DMS 273 (cell line): Measurements from ENCODE around the gene SCMH1.
A peak's percentile ranks its signal among the peaks of the same experiment; 100 is the strongest.
"Not testable (repeated sequence)": the region's sequence is repeated elsewhere in the genome, so short reads cannot be mapped to it uniquely, and the experiment has no call there.

Experiments used
- DNase-seq: peaks from one replicate; lab custom pipeline; 2025; ENCODE audit not compliant: unreplicated experiment; lab: John Stamatoyannopoulos, UW

SCMH1 gene

GRCh38 chr1:41215623-41216022 lies 26.5 kb downstream of the SCMH1 start:
- DNase-seq = no peak

GRCh38 chr1:41213341-41213740 lies 28.8 kb downstream of the SCMH1 start:
- no peak for DNase-seq

GRCh38 chr1:41211608-41212007 lies 30.5 kb downstream of the SCMH1 start:
- DNase-seq = not testable (repeated sequence)

- DNase-seq = not testable (repeated sequence)
Measured at GRCh38 chr1:41207053-41207452, 35.1 kb downstream of the SCMH1 start.

- no peak for DNase-seq
Measured at GRCh38 chr1:41200728-41201127, 41.4 kb downstream of the SCMH1 start.

- no peak for DNase-seq
Measured at GRCh38 chr1:41199375-41199774, 42.7 kb downstream of the SCMH1 start.

GRCh38 chr1:41192456-41193178 lies 49.5 kb downstream of the SCMH1 start:
- DNase-seq = peak; percentile 100

- no peak for DNase-seq
Measured at GRCh38 chr1:41184446-41184845, 57.7 kb downstream of the SCMH1 start.

GRCh38 chr1:41178230-41178629 lies 63.9 kb downstream of the SCMH1 start:
- not testable (repeated sequence) for DNase-seq

- peak; percentile 97 for DNase-seq
Measured at GRCh38 chr1:41175546-41175945, 66.6 kb downstream of the SCMH1 start.

GRCh38 chr1:41174170-41174569 lies 67.9 kb downstream of the SCMH1 start:
- no peak for DNase-seq

GRCh38 chr1:41173651-41174050 lies 68.5 kb downstream of the SCMH1 start:
- no peak for DNase-seq

GRCh38 chr1:41171266-41171874 lies 70.7 kb downstream of the SCMH1 start:
- DNase-seq = no peak

GRCh38 chr1:41169799-41170180 lies 72.3 kb downstream of the SCMH1 start:
- no peak for DNase-seq

- no peak for DNase-seq
Measured at GRCh38 chr1:41169066-41169798, 72.9 kb downstream of the SCMH1 start.

GRCh38 chr1:41167667-41168066 lies 74.4 kb downstream of the SCMH1 start:
- no peak for DNase-seq

- no peak for DNase-seq
Measured at GRCh38 chr1:41164727-41165126, 77.4 kb downstream of the SCMH1 start.

GRCh38 chr1:41162441-41162840 lies 79.7 kb downstream of the SCMH1 start:
- peak; percentile 94 for DNase-seq

GRCh38 chr1:41161846-41162245 lies 80.3 kb downstream of the SCMH1 start:
- DNase-seq = peak; percentile 100

GRCh38 chr1:41160498-41161110 lies 81.5 kb downstream of the SCMH1 start:
- DNase-seq = no peak

GRCh38 chr1:41158966-41159365 lies 83.1 kb downstream of the SCMH1 start:
- no peak for DNase-seq
